Measurements from ENCODE around the gene C3orf49.

- no peak for TF ChIP-seq SIN3A (IDR thresholded peaks at IDR 0.05; ENCODE audit: borderline replicate concordance, low read depth, low read length)
- TF ChIP-seq EP300 (IDR thresholded peaks at IDR 0.05; ENCODE audit: borderline replicate concordance in 1 of 2, low read depth in 1 of 2, low read length in 1 of 2): no peak
- no peak for TF ChIP-seq TCF12 (IDR thresholded peaks at IDR 0.05)
- no peak for TF ChIP-seq TAF1 (IDR thresholded peaks at IDR 0.05; ENCODE audit: borderline replicate concordance, low read depth, low read length)
- no peak for TF ChIP-seq GATA2 (CRISPR knock-in tag; IDR thresholded peaks at IDR 0.05)
These were observed 55.7 kb downstream of the C3orf49 start for GRCh38 chr3:63874769-63875168.

All from SK-N-SH (cell line).